GM23338 (cell line): Measurements from ENCODE around the gene TELO2. TPM values are rescaled to one million over a fixed set of nuclear protein-coding genes. Genes with fewer than 3 reads are reported as not detected.

Source experiments
- ATAC-seq: fragments of 200-7000 bp; cut with Tn5 transposase; 3 replicates; pipeline ENCODE4 v1.9.1; 2020
- DNase-seq: peaks from one replicate; pipeline ENCODE4 v3.0.0-alpha.2; 2015; ENCODE audit warnings: low spot score
- H2AFZ ChIP-seq: fragments of 200-600 bp; sonication (generic); 2 replicates; pipeline ENCODE4 v1.8.0; 2016; ENCODE audit warnings: antibody characterized with exemption, mild to moderate bottlenecking, moderate library complexity
- H3F3A ChIP-seq: fragments of 200-600 bp; sonication (generic); replicated peaks from 2 replicates; pipeline ENCODE4 v1.8.0; 2017; ENCODE audit warnings: antibody characterized with exemption, mixed run types, low read depth
- H3K27ac ChIP-seq: fragments of 200-600 bp; sonication (generic); 2 replicates; pipeline ENCODE4 v1.6.1; 2016; ENCODE audit warnings: low read depth
- H3K27me3 ChIP-seq: fragments of 200-600 bp; sonication (generic); 2 replicates; pipeline ENCODE4 v1.8.0; 2016; ENCODE audit warnings: mild to moderate bottlenecking, mixed run types, moderate library complexity; ENCODE audit not compliant: insufficient read depth
- H3K36me3 ChIP-seq: fragments of 200-600 bp; sonication (generic); 2 replicates; pipeline ENCODE4 v1.8.0; 2016; ENCODE audit warnings: mild to moderate bottlenecking; ENCODE audit not compliant: insufficient read depth
- H3K4me1 ChIP-seq: fragments of 200-600 bp; sonication (generic); 2 replicates; pipeline ENCODE4 v1.8.0; 2016; ENCODE audit warnings: mild to moderate bottlenecking, moderate library complexity; ENCODE audit not compliant: insufficient read depth
- H3K4me2 ChIP-seq: fragments of 200-600 bp; sonication (generic); 2 replicates; pipeline ENCODE4 v1.7.1; 2017; ENCODE audit warnings: mixed run types
- H3K4me3 ChIP-seq: fragments of 200-600 bp; sonication (generic); 2 replicates; pipeline ENCODE4 v1.6.1; 2016; ENCODE audit warnings: mixed run types
- H3K79me2 ChIP-seq: fragments of 200-600 bp; sonication (generic); replicated peaks from 2 replicates; pipeline ENCODE4 v1.8.0; 2017; ENCODE audit warnings: mild to moderate bottlenecking; ENCODE audit not compliant: insufficient read depth
- H3K9me2 ChIP-seq: fragments of 200-600 bp; sonication (generic); 2 replicates; pipeline ENCODE4 v1.8.0; 2017; ENCODE audit not compliant: insufficient read depth
- H4K20me1 ChIP-seq: fragments of 200-600 bp; sonication (generic); replicated peaks from 2 replicates; pipeline ENCODE4 v1.8.0; 2017; ENCODE audit warnings: mild to moderate bottlenecking; ENCODE audit not compliant: insufficient read depth
- H3K27ac Mint-ChIP-seq: 2 replicates; pipeline ENCODE4 v1.8.0; 2020; ENCODE audit warnings: inconsistent platforms, mild to moderate bottlenecking, moderate library complexity, mixed read lengths
- H3K27me3 Mint-ChIP-seq: 3 replicates; pipeline ENCODE4 v1.8.0; 2022; ENCODE audit warnings: low read depth, mild to moderate bottlenecking, moderate library complexity, mixed read lengths, inconsistent platforms; ENCODE audit not compliant: insufficient read depth, poor library complexity
- H3K36me3 Mint-ChIP-seq: 3 replicates; pipeline ENCODE4 v1.8.0; 2021; ENCODE audit warnings: low read depth, mild to moderate bottlenecking, inconsistent platforms, moderate library complexity, mixed read lengths
- H3K4me1 Mint-ChIP-seq: 3 replicates; pipeline ENCODE4 v1.8.0; 2020; ENCODE audit warnings: mild to moderate bottlenecking, inconsistent platforms, mixed read lengths
- H3K4me3 Mint-ChIP-seq: 3 replicates; pipeline ENCODE4 v1.8.0; 2021; ENCODE audit warnings: moderate library complexity, mild to moderate bottlenecking, inconsistent platforms, mixed read lengths
- H3K9me3 Mint-ChIP-seq: 3 replicates; pipeline ENCODE4 v1.8.0; 2020; ENCODE audit warnings: moderate library complexity, mild to moderate bottlenecking, inconsistent platforms, mixed read lengths
- CREB1 ChIP-seq: fragments of 250-450 bp; sonication (Bioruptor Pico); IDR thresholded peaks from 2 replicates; pipeline ENCODE4 v1.5.0; 2020; ENCODE audit warnings: low read depth, mild to moderate bottlenecking, moderate library complexity
- EZH2 ChIP-seq: fragments of 200-600 bp; sonication (generic); IDR thresholded peaks from one replicate; pipeline ENCODE4 v1.8.0; 2017; ENCODE audit warnings: antibody characterized with exemption, mild to moderate bottlenecking, low read depth; ENCODE audit not compliant: unreplicated experiment
- EZH2phosphoT487 ChIP-seq: fragments of 200-600 bp; sonication (generic); IDR thresholded peaks from one replicate; pipeline ENCODE4 v1.8.1; 2018; ENCODE audit warnings: antibody characterized with exemption; ENCODE audit not compliant: unreplicated experiment
- JUNB ChIP-seq: IDR thresholded peaks from one replicate; pipeline ENCODE4 v1.6.1; 2016; ENCODE audit warnings: antibody characterized with exemption; ENCODE audit not compliant: unreplicated experiment
- NANOG ChIP-seq: IDR thresholded peaks from 2 replicates; pipeline ENCODE4 v1.6.1; 2016; ENCODE audit warnings: antibody characterized with exemption, borderline replicate concordance
- POLR2AphosphoS5 ChIP-seq: IDR thresholded peaks from 2 replicates; pipeline ENCODE4 v1.6.1; 2016; ENCODE audit warnings: antibody characterized with exemption, low read depth
- STAT1 ChIP-seq: IDR thresholded peaks from one replicate; pipeline ENCODE4 v1.6.1; 2016; ENCODE audit warnings: antibody characterized with exemption; ENCODE audit not compliant: unreplicated experiment
- ZNF114 ChIP-seq: fragments of 250-450 bp; sonication (Bioruptor Pico); IDR thresholded peaks from 2 replicates; pipeline ENCODE4 v1.5.0; 2020; ENCODE audit warnings: mild to moderate bottlenecking, moderate library complexity
- ZNF331 ChIP-seq: fragments of 250-450 bp; sonication (Bioruptor Pico); IDR thresholded peaks from 2 replicates; pipeline ENCODE4 v1.5.0; 2020; ENCODE audit warnings: low read depth, mild to moderate bottlenecking, moderate library complexity
- polyA plus RNA-seq: library from polyadenylated mRNA; unstranded; fragments of >200 nt; fragmentation: Nextera tagmentation; extraction: Ambion mirVana; gene quantifications from 2 replicates; pipeline ENCODE4 v1.2.1, GENCODE V29; 2016
- total RNA-seq: library from RNA; depleted of rRNA; stranded (reverse); fragments of >200 nt; shearing (Covaris generic); gene quantifications from 2 replicates; pipeline ENCODE4 v1.2.3, GENCODE V29; 2014
- TF ChIP-seq, protein P1 (sequence below): fragments of 250-450 bp; sonication (Bioruptor Pico); IDR thresholded peaks from 2 replicates; pipeline ENCODE4 v1.5.0; 2020; ENCODE audit warnings: mild to moderate bottlenecking, moderate library complexity
- TF ChIP-seq, protein P2 (sequence below): IDR thresholded peaks from 2 replicates; pipeline ENCODE4 v1.6.1; 2016; ENCODE audit warnings: antibody characterized with exemption
- TF ChIP-seq, protein P3 (sequence below), 2 experiments: fragments of 200-600 bp in 1 of 2; sonication (generic) in 1 of 2; conservative IDR thresholded peaks; 2 replicates each; pipeline versions ENCODE4 v1.5.1 to v1.6.1; 2016 to 2017; ENCODE audit warnings: antibody characterized with exemption in 2 of 2, low read depth in 2 of 2, mild to moderate bottlenecking in 2 of 2, moderate library complexity in 1 of 2
- TF ChIP-seq, protein P4 (sequence below): IDR thresholded peaks from one replicate; pipeline ENCODE4 v1.6.1; 2018; ENCODE audit warnings: antibody characterized with exemption; ENCODE audit not compliant: unreplicated experiment

TELO2 gene
- total and polyA plus RNA-seq, 2 experiments from 2014 or later = 45.4 to 76.0 TPM

DNA sequence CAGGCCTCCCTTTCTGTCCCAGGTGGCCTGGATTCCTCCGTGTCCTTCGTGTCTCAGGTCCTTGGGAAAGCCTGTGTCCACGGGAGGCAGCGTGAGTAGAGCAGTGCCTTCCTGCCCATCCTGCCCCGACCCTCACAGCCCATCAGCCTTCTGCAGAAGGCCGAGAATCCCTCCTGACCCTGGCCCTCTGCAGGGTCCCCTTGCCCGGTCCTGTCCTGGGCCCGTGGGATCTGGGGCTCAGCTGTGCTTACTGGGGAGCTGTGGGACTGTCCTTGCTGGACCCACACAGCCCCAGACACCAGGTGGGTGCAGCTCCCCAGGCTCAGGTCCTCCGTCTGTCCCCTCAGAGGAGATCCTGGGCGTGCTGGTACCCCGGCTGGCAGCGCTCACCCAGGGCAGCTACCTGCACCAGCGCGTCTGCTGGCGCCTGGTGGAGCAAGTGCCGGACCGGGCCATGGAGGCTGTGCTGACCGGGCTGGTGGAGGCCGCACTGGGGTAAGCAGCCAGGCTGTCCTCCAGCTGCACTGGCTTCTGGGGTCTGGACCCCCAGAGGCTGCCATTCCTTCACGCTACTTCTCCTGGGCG is 3.9 kb downstream of the TELO2 start:
- H3K27ac Mint-ChIP-seq = no peak overlapping the region
- H3K27ac ChIP-seq = no peak overlapping the region
- peaks cover 36% of the 10 kb centered on the region for H3K36me3 Mint-ChIP-seq
- 0 out of 2 replicates have a peak, but pooled peaks cover 6% of the 10 kb centered on the region for H3F3A ChIP-seq
- 0 out of 2 replicates have a peak, but pooled peaks cover 4% of the 10 kb centered on the region for H3K4me1 ChIP-seq
- H3K79me2 ChIP-seq = peaks cover 3% of the 10 kb centered on the region; the same call in 1 of the 2 replicates
- no peak overlapping the region for H3K4me3 ChIP-seq
- no peaks in the 10 kb centered on the region for H3K27me3 ChIP-seq
- no peak for ATAC-seq
- no peak overlapping the region for H2AFZ ChIP-seq
- no peak overlapping the region for H3K4me3 Mint-ChIP-seq
- TF ChIP-seq NANOG (no peak), POLR2AphosphoS5 (no peak), ZNF114 (CRISPR knock-in tag) (no peak), JUNB (no peak), ZNF331 (CRISPR knock-in tag) (no peak), EZH2phosphoT487 (no peak), CREB1 (no peak), EZH2 (no peak), STAT1 (no peak)
- TF ChIP-seq, protein P1, sequence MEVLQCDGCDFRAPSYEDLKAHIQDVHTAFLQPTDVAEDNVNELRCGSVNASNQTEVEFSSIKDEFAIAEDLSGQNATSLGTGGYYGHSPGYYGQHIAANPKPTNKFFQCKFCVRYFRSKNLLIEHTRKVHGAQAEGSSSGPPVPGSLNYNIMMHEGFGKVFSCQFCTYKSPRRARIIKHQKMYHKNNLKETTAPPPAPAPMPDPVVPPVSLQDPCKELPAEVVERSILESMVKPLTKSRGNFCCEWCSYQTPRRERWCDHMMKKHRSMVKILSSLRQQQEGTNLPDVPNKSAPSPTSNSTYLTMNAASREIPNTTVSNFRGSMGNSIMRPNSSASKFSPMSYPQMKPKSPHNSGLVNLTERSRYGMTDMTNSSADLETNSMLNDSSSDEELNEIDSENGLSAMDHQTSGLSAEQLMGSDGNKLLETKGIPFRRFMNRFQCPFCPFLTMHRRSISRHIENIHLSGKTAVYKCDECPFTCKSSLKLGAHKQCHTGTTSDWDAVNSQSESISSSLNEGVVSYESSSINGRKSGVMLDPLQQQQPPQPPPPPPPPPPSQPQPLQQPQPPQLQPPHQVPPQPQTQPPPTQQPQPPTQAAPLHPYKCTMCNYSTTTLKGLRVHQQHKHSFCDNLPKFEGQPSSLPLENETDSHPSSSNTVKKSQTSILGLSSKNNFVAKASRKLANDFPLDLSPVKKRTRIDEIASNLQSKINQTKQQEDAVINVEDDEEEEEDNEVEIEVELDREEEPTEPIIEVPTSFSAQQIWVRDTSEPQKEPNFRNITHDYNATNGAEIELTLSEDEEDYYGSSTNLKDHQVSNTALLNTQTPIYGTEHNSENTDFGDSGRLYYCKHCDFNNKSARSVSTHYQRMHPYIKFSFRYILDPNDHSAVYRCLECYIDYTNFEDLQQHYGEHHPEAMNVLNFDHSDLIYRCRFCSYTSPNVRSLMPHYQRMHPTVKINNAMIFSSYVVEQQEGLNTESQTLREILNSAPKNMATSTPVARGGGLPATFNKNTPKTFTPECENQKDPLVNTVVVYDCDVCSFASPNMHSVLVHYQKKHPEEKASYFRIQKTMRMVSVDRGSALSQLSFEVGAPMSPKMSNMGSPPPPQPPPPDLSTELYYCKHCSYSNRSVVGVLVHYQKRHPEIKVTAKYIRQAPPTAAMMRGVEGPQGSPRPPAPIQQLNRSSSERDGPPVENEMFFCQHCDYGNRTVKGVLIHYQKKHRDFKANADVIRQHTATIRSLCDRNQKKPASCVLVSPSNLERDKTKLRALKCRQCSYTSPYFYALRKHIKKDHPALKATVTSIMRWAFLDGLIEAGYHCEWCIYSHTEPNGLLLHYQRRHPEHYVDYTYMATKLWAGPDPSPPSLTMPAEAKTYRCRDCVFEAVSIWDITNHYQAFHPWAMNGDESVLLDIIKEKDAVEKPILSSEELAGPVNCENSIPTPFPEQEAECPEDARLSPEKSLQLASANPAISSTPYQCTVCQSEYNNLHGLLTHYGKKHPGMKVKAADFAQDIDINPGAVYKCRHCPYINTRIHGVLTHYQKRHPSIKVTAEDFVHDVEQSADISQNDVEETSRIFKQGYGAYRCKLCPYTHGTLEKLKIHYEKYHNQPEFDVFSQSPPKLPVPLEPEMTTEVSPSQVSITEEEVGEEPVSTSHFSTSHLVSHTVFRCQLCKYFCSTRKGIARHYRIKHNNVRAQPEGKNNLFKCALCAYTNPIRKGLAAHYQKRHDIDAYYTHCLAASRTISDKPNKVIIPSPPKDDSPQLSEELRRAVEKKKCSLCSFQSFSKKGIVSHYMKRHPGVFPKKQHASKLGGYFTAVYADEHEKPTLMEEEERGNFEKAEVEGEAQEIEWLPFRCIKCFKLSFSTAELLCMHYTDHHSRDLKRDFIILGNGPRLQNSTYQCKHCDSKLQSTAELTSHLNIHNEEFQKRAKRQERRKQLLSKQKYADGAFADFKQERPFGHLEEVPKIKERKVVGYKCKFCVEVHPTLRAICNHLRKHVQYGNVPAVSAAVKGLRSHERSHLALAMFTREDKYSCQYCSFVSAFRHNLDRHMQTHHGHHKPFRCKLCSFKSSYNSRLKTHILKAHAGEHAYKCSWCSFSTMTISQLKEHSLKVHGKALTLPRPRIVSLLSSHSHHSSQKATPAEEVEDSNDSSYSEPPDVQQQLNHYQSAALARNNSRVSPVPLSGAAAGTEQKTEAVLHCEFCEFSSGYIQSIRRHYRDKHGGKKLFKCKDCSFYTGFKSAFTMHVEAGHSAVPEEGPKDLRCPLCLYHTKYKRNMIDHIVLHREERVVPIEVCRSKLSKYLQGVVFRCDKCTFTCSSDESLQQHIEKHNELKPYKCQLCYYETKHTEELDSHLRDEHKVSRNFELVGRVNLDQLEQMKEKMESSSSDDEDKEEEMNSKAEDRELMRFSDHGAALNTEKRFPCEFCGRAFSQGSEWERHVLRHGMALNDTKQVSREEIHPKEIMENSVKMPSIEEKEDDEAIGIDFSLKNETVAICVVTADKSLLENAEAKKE (CRISPR knock-in tag) = no peak
- TF ChIP-seq, protein P2, sequence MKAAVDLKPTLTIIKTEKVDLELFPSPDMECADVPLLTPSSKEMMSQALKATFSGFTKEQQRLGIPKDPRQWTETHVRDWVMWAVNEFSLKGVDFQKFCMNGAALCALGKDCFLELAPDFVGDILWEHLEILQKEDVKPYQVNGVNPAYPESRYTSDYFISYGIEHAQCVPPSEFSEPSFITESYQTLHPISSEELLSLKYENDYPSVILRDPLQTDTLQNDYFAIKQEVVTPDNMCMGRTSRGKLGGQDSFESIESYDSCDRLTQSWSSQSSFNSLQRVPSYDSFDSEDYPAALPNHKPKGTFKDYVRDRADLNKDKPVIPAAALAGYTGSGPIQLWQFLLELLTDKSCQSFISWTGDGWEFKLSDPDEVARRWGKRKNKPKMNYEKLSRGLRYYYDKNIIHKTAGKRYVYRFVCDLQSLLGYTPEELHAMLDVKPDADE = no peak
- TF ChIP-seq, protein P3, sequence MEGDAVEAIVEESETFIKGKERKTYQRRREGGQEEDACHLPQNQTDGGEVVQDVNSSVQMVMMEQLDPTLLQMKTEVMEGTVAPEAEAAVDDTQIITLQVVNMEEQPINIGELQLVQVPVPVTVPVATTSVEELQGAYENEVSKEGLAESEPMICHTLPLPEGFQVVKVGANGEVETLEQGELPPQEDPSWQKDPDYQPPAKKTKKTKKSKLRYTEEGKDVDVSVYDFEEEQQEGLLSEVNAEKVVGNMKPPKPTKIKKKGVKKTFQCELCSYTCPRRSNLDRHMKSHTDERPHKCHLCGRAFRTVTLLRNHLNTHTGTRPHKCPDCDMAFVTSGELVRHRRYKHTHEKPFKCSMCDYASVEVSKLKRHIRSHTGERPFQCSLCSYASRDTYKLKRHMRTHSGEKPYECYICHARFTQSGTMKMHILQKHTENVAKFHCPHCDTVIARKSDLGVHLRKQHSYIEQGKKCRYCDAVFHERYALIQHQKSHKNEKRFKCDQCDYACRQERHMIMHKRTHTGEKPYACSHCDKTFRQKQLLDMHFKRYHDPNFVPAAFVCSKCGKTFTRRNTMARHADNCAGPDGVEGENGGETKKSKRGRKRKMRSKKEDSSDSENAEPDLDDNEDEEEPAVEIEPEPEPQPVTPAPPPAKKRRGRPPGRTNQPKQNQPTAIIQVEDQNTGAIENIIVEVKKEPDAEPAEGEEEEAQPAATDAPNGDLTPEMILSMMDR (conservative IDR thresholded peaks at IDR 0.05; ENCODE audit: low read depth in 2 of 2) = no peak
- TF ChIP-seq, protein P4, sequence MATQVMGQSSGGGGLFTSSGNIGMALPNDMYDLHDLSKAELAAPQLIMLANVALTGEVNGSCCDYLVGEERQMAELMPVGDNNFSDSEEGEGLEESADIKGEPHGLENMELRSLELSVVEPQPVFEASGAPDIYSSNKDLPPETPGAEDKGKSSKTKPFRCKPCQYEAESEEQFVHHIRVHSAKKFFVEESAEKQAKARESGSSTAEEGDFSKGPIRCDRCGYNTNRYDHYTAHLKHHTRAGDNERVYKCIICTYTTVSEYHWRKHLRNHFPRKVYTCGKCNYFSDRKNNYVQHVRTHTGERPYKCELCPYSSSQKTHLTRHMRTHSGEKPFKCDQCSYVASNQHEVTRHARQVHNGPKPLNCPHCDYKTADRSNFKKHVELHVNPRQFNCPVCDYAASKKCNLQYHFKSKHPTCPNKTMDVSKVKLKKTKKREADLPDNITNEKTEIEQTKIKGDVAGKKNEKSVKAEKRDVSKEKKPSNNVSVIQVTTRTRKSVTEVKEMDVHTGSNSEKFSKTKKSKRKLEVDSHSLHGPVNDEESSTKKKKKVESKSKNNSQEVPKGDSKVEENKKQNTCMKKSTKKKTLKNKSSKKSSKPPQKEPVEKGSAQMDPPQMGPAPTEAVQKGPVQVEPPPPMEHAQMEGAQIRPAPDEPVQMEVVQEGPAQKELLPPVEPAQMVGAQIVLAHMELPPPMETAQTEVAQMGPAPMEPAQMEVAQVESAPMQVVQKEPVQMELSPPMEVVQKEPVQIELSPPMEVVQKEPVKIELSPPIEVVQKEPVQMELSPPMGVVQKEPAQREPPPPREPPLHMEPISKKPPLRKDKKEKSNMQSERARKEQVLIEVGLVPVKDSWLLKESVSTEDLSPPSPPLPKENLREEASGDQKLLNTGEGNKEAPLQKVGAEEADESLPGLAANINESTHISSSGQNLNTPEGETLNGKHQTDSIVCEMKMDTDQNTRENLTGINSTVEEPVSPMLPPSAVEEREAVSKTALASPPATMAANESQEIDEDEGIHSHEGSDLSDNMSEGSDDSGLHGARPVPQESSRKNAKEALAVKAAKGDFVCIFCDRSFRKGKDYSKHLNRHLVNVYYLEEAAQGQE = no peak
- H3K9me3 Mint-ChIP-seq = no peaks in the 10 kb centered on the region
- H3K36me3 ChIP-seq = peaks cover 6% of the 10 kb centered on the region
- H3K4me1 Mint-ChIP-seq = peaks cover 6% of the 10 kb centered on the region; the same call in 2 of the 3 replicates
- H4K20me1 ChIP-seq = no peaks in the 10 kb centered on the region
- H3K9me2 ChIP-seq = no peaks in the 10 kb centered on the region
- H3K4me2 ChIP-seq = no peak overlapping the region
- H3K27me3 Mint-ChIP-seq = peaks cover 11% of the 10 kb centered on the region
- no peak for DNase-seq
